Transverse colon (tissue), 4 donors: ENCODE results near the gene CASP12. TPM values are rescaled to one million over a fixed set of nuclear protein-coding genes. Genes with fewer than 3 reads are reported as not detected.

ENCODE experiments used
- DNase-seq: peaks from one replicate; pipeline ENCODE4 v3.0.0-alpha.2; 2019
- H3K27ac ChIP-seq, 4 donors: fragments of 200-600 bp; sonication (generic); 2 replicates each; pipeline ENCODE4 v1.5.1; 2016 to 2018; ENCODE audit warnings: inconsistent platforms in 4 of 4
- H3K27me3 ChIP-seq: fragments of 200-600 bp; sonication (generic); 2 replicates; pipeline ENCODE4 v1.5.1; 2017; ENCODE audit warnings: inconsistent platforms
- H3K36me3 ChIP-seq, 4 donors: fragments of 200-600 bp; sonication (generic); 2 replicates each; pipeline ENCODE4 v1.5.1; 2017 to 2019; ENCODE audit warnings: inconsistent platforms in 4 of 4
- H3K4me1 ChIP-seq, 4 donors: fragments of 200-600 bp; sonication (generic); 2 replicates each; pipeline ENCODE4 v1.5.1; 2017 to 2020; ENCODE audit warnings: inconsistent platforms in 4 of 4
- H3K4me3 ChIP-seq, 4 donors: fragments of 200-600 bp; sonication (generic); 1 replicate in 1 of 4; 2 replicates in 3 of 4; pipeline versions ENCODE4 v1.5.1 to v1.6.1; 2017 to 2019; ENCODE audit warnings: inconsistent platforms in 4 of 4
- H3K9me3 ChIP-seq, 2 donors: fragments of 200-600 bp; sonication (generic); 2 replicates each; pipeline ENCODE4 v1.5.1; 2017 to 2019; ENCODE audit warnings: inconsistent platforms in 2 of 2
- CTCF ChIP-seq, 5 experiments: fragments of 200-600 bp in 3 of 5; fragments of 450-650 bp in 2 of 5; sonication (generic) in 3 of 5; IDR thresholded peaks; 1 replicate in 2 of 5; 2 replicates in 3 of 5; pipeline ENCODE4 v1.5.1; 2016 to 2017; ENCODE audit warnings: antibody characterized with exemption in 5 of 5, inconsistent platforms in 3 of 5, mild to moderate bottlenecking in 2 of 5, moderate library complexity in 1 of 5
- EP300 ChIP-seq: sonication (generic); formaldehyde crosslinking; IDR thresholded peaks from one replicate; pipeline ENCODE4 v1.6.1; 2017; ENCODE audit warnings: antibody characterized with exemption, low read depth
- POLR2A ChIP-seq: fragments of 450-650 bp; IDR thresholded peaks from one replicate; pipeline ENCODE4 v1.6.1; 2016; ENCODE audit warnings: antibody characterized with exemption, mild to moderate bottlenecking, moderate library complexity
- POLR2AphosphoS5 ChIP-seq, 3 donors: sonication (generic); formaldehyde crosslinking; IDR thresholded peaks; one replicate each; pipeline ENCODE4 v1.6.1; 2016; ENCODE audit warnings: antibody characterized with exemption in 3 of 3
- WGBS, 2 donors: methylation state at CpG; one replicate each; pipeline ENCODE4 v1.1.5; 2018; ENCODE audit warnings: low coverage in 1 of 2; 5-methylcytosine and 5-hydroxymethylcytosine counted together
- in situ Hi-C, 4 donors: fragments of 200-750 bp; cut with MboI; loops; one replicate each; pipeline versions ENCODE4 v1.15.0 to v1.15.1; 2017; ENCODE audit warnings: low sequenced_read_pairs in 3 of 4, low pct_ligation_motif_present in 1 of 4, low pct_unique_long_range_greater_than_20kb in 1 of 4
- intact Hi-C: fragments of 100-400 bp; cut with DNase I; formaldehyde crosslinking; loops from one replicate; pipeline ENCODE4 v1.15.1; 2023; ENCODE audit warnings: low total_unique reads
- total RNA-seq, 4 donors: library from RNA; depleted of rRNA; stranded (reverse); fragments of >200 nt; gene quantifications; one replicate each; pipeline ENCODE4 v1.1.0, GENCODE V29; 2016

The CASP12 gene
- total RNA-seq, result 1 to 10 TPM in 1 of 4 donors, under 1 TPM in 1, not detected in 2; 0.27 to 1.9 TPM

GRCh38 chr11:104897891-104898684 lies at the start of gene CASP12:
TSS of gene CASP12 (minus strand) at chr11:104898460.
- DNase-seq, result no peak
- intact Hi-C loops, result no loop called here
- 48 to 54% methylated on average over 9 of the region's 9 CpGs for WGBS, 2 donors
- Histone ChIP-seq H3K9me3 (no peaks in the 10 kb centered on the region), H3K4me1 (peaks cover 0 to 10% (median 0%) of the 10 kb centered on the region in 4 donors), H3K27ac (peak within 1 kb of the TSS; percentile 63 to 76 (median 66)), H3K4me3 (peak within 1 kb of the TSS in 3 of 4 donors; percentile 12 to 33 (median 19)), H3K36me3 (no peaks in the 10 kb centered on the region), H3K27me3 (no peaks in the 10 kb centered on the region)
- in situ Hi-C loops, result no loop called here
- TF ChIP-seq CTCF (IDR thresholded peaks at IDR 0.05) (no peak), POLR2AphosphoS5 (IDR thresholded peaks at IDR 0.05) (no peak), EP300 (no peak), POLR2A (no peak)

GRCh38 chr11:104946907-104947306 lies 48.6 kb upstream of the CASP12 start:
- in situ Hi-C loops, result no loop called here
- Histone ChIP-seq H3K27me3 (no peaks in the 10 kb centered on the region), H3K27ac (no peak overlapping the region), H3K4me1 (no peaks in the 10 kb centered on the region), H3K36me3 (peaks cover 0 to 34% (median 7%) of the 10 kb centered on the region in 4 donors), H3K9me3 (no peaks in the 10 kb centered on the region), H3K4me3 (no peak overlapping the region)
- intact Hi-C loops, result no loop called here
- no peak for DNase-seq
- WGBS, 2 donors, result 7 to 14% methylated on average over 2 of the region's 2 CpGs
- TF ChIP-seq POLR2AphosphoS5 (IDR thresholded peaks at IDR 0.05), result no peak
- TF ChIP-seq CTCF (IDR thresholded peaks at IDR 0.05), result peak; percentile 47 to 59 (median 51)

- peaks cover 0 to 8% (median 0%) of the 10 kb centered on the region in 4 donors for H3K36me3 ChIP-seq
- no peak overlapping the region for H3K27ac ChIP-seq
- H3K4me1 ChIP-seq, result no peaks in the 10 kb centered on the region
- intact Hi-C loops (no loop called here), in situ Hi-C loops (no loop called here)
- H3K27me3 ChIP-seq, result no peaks in the 10 kb centered on the region
- no peaks in the 10 kb centered on the region for H3K9me3 ChIP-seq
- TF ChIP-seq POLR2AphosphoS5 (IDR thresholded peaks at IDR 0.05), result no peak
- no peak for TF ChIP-seq POLR2A
- no peak for TF ChIP-seq EP300
- no peak for TF ChIP-seq CTCF (IDR thresholded peaks at IDR 0.05)
- DNase-seq, result no peak
- no peak overlapping the region for H3K4me3 ChIP-seq
Measured at GRCh38 chr11:104944076-104944475, 45.8 kb upstream of the CASP12 start.

- Histone ChIP-seq H3K4me3 (no peak overlapping the region), H3K27me3 (no peaks in the 10 kb centered on the region), H3K27ac (no peak overlapping the region), H3K9me3 (no peaks in the 10 kb centered on the region), H3K36me3 (peaks cover 0 to 4% (median 0%) of the 10 kb centered on the region in 4 donors), H3K4me1 (no peaks in the 10 kb centered on the region)
- intact Hi-C loops (no loop called here), in situ Hi-C loops (no loop called here)
- TF ChIP-seq CTCF (IDR thresholded peaks at IDR 0.05) (no peak), EP300 (no peak), POLR2A (no peak), POLR2AphosphoS5 (IDR thresholded peaks at IDR 0.05) (no peak)
- WGBS, 2 donors, result 42 to 50% methylated on average over 2 of the region's 2 CpGs
- no peak for DNase-seq
Measured at GRCh38 chr11:104943561-104943960, 45.3 kb upstream of the CASP12 start.
